Mesenteric fat pad (tissue), 1 donor: ENCODE results near the gene PCDHGA4. TPM values are rescaled to one million over a fixed set of nuclear protein-coding genes. Genes with fewer than 3 reads are reported as not detected.
"Not testable (repeated sequence)": the region's sequence is repeated elsewhere in the genome, so short reads cannot be mapped to it uniquely, and the experiment has no call there.

Experiments used
- DNase-seq: peaks from one replicate; pipeline ENCODE4 v3.0.0-alpha.2; 2020; ENCODE audit warnings: low spot score
- total RNA-seq: library from RNA; stranded (reverse); fragmentation: NEBNext Ultra II Directional; extraction: Animal tissue kit (Norgen Biotek cat#: 25700); gene quantifications from one replicate; pipeline ENCODE4 v1.2.1, GENCODE V29; 2021
- donor health status: DM: yes; HTN: yes; CAD: no.

PCDHGA4 gene
- total RNA-seq, 1 donor from 2014 or later: 4.7 TPM

- DNase-seq: no peak
These were observed 27.9 kb downstream of the PCDHGA4 start, which contains the start of gene PCDHGA7 for GRCh38 chr5:141382469-141383294. Gene PCDHGA7, plus strand, starts transcription at chr5:141382742. Its CDS starts 158 bp downstream, at chr5:141382900.

GRCh38 chr5:141383345-141383744 lies 28.5 kb downstream of the PCDHGA4 start:
- DNase-seq: no peak

- DNase-seq: no peak
These were observed 29.8 kb downstream of the PCDHGA4 start for GRCh38 chr5:141384471-141385267.

- not testable (repeated sequence) for DNase-seq
These were observed 32.9 kb downstream of the PCDHGA4 start, which contains the start of gene PCDHGB4 for GRCh38 chr5:141387557-141388311. Gene PCDHGB4, plus strand, starts transcription at chr5:141387698. Its CDS starts 187 bp downstream, at chr5:141387885.

GRCh38 chr5:141388661-141389060 lies 33.8 kb downstream of the PCDHGA4 start:
- no peak for DNase-seq

- DNase-seq: no peak
These were observed 34.6 kb downstream of the PCDHGA4 start for GRCh38 chr5:141389153-141390042.

GRCh38 chr5:141392429-141393198 lies 37.8 kb downstream of the PCDHGA4 start, which contains the start of gene PCDHGA8:
Gene PCDHGA8, plus strand, starts transcription at chr5:141392633. Its CDS starts 181 bp downstream, at chr5:141392814.
- DNase-seq: no peak

- DNase-seq: no peak
These were observed 38.4 kb downstream of the PCDHGA4 start for GRCh38 chr5:141393267-141393666.

- DNase-seq: not testable (repeated sequence)
These were observed 39.8 kb downstream of the PCDHGA4 start for GRCh38 chr5:141394401-141395187.

GRCh38 chr5:141397756-141398551 lies 43.1 kb downstream of the PCDHGA4 start, which contains the start of gene PCDHGB5:
Gene PCDHGB5, plus strand, starts transcription at chr5:141397947. Its CDS starts 181 bp downstream, at chr5:141398128.
- DNase-seq: not testable (repeated sequence)

GRCh38 chr5:141398608-141399007 lies 43.8 kb downstream of the PCDHGA4 start:
- no peak for DNase-seq

GRCh38 chr5:141399555-141400258 lies 44.9 kb downstream of the PCDHGA4 start:
- no peak for DNase-seq

GRCh38 chr5:141402553-141403243 lies 47.9 kb downstream of the PCDHGA4 start, which contains the start of gene PCDHGA9:
Gene PCDHGA9, plus strand, starts transcription at chr5:141402778. Its CDS starts 175 bp downstream, at chr5:141402953.
- DNase-seq: no peak

GRCh38 chr5:141403387-141403786 lies 48.6 kb downstream of the PCDHGA4 start:
- DNase-seq: no peak
